HG02981 (cell line): ENCODE results near the gene ELP5.
A peak's percentile ranks its signal among the peaks of the same experiment; 100 is the strongest.
"Not testable (repeated sequence)": the region's sequence is repeated elsewhere in the genome, so short reads cannot be mapped to it uniquely, and the experiment has no call there.

Experiments
- ATAC-seq: cut with Tn5 transposase; IDR thresholded peaks from one replicate; pipeline ENCODE4 v1.9.1; 2021; ENCODE audit warnings: mild to moderate bottlenecking, moderate library complexity; ENCODE audit not compliant: unreplicated experiment

ELP5 gene

GRCh38 chr17:7235693-7236665, 16.0 kb upstream of the ELP5 start:
- ATAC-seq: no peak

DNA sequence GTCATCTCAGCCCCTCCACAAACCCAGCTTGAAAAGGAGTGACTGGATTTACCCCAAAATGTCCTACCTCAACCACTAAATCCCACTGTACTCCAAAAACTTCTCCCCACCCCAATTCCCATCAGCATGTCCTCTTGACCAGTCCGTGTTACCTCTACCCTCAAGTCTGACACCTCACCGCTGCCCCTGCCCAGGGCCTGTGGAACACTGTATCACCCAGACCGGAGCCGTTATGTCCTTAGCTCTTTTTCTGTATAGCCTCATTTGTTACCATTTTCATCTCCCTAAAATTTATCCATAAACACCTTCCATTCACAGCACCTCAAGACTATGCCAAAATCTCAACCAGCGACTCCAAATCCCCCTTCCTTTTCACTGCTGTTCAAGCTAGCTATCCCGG, 15.2 kb upstream of the ELP5 start:
- no peak for ATAC-seq

GRCh38 chr17:7237266-7237760, 14.7 kb upstream of the ELP5 start:
- no peak for ATAC-seq

GRCh38 chr17:7237761-7238419, 14.1 kb upstream of the ELP5 start:
- no peak for ATAC-seq

GRCh38 chr17:7238420-7239090, 13.5 kb upstream of the ELP5 start:
- ATAC-seq: no peak

- peak; percentile 47 for ATAC-seq
Measured at GRCh38 chr17:7239091-7240027, 12.7 kb upstream of the ELP5 start, which contains the start of gene PHF23. Gene PHF23 (minus strand): TSS chr17:7239457. CDS start chr17:7239279, 178 bp downstream.

DNA sequence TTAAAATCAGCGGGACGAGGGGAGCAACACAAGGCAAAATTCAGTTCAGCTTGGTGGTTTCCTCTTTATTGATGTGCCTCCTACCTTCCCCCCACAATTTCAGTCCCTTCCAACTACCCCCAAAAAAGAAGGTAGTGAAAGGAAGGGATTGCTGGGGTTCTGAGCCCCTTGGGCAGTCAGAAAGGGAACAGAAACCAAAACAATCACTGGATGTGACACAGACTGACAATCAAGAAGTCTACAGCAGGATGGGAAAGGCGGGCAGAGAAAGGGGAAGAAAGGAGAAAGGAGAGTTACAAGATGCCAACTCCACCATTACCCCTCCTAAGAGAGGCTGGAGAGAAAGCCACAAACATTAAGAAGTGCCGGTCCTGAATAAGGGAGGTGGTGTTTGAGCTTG, 11.6 kb upstream of the ELP5 start:
- no peak for ATAC-seq

DNA sequence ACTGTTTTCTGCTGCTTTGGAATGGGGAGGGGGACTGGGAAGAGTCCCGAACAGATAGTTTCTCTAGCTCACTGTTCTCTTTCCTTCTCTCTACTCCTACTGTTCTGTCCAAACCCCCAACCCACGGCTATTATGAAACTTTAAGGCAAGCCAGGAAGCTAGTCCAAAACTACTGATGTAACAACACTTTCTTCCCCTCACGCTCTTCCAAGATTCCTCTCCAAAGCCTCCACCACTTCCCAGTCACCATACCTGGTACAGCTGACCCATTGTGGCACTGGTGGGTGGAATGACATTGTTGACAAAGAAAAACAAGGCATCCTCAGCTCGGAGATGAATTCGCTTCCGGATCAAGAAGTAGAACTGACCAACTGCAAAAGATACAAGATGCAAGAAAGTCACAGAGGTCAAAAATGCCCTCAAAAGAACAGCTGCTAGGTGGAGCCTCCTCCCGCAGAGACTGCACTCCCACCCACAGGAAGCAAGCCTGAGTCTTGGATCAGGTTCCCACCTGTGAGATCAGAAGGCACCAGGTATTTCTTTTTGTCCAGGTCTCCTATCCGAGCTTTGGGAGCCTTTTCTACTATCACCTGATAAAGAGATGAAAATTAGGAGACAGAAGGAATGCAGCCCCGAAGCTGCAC, 10.8 kb upstream of the ELP5 start:
- no peak for ATAC-seq

GRCh38 chr17:7241783-7242716, 10.0 kb upstream of the ELP5 start, which contains the start of gene GABARAP:
Gene GABARAP (minus strand): TSS chr17:7242449. CDS start chr17:7242330, 119 bp downstream.
- ATAC-seq: peak; percentile 34

DNA sequence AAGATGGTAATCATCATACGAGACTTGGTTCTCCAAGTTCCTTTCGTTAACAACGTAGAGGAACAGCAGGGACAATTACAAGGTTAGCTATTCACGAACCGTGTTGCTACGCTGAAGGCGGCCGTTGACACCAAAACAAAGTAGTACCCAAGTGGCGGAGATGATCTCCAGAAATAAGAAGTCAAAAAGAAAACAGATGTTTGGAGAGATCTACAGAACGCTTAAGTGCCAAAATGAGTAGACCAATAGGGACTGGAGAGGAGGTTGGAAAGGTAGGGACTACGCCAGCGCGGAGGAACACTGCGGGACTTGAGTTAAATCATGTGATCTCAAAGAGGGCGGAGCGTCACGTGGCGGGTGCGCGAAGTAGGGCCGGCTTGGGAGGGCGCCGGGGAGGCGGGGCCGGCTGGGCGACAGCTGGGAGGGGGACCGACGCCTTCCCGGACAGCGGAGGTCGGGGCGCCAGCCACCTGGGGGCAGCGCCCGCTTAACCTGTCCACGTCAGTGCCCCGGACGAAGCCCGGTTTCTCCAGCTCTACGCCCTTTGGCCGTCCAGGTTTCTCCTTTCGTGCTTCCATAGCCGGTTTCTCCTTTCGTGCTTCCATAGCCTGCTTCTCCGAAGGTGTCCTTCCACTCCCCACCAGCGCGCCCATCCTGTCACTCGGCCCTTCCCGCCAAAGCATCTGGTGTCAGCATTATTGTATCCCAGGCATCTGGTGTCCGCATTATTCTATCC, 9.1 kb upstream of the ELP5 start:
- ATAC-seq: peak; percentile 33

DNA sequence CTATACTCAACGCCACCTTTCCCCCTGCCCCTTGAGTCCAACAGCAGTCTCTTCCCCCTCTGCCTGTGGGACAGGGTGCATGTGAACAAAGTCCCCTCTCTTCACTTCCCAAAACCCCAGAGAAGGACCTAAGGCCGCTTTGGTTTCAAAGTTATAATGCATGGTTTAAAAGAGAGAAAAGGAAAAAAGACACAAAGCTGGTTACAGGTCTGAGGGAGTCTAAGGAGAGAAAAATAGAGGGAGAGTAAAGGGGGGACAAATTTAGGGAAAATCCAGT, 8.6 kb upstream of the ELP5 start:
- no peak for ATAC-seq

- not testable (repeated sequence) for ATAC-seq
Measured at GRCh38 chr17:7243838-7244237, 8.2 kb upstream of the ELP5 start.

- no peak for ATAC-seq
Measured at GRCh38 chr17:7246779-7247178, 5.2 kb upstream of the ELP5 start.

GRCh38 chr17:7248796-7249195, 3.2 kb upstream of the ELP5 start:
- no peak for ATAC-seq

- ATAC-seq: no peak
Measured at GRCh38 chr17:7249214-7249613, 2.8 kb upstream of the ELP5 start.

- ATAC-seq: no peak
Measured at GRCh38 chr17:7249830-7250229, 2.2 kb upstream of the ELP5 start.

GRCh38 chr17:7250695-7251627, 1.1 kb upstream of the ELP5 start:
- no peak for ATAC-seq
